IMR-90 (cell line): Measurements from ENCODE around the gene ADGRF5.

ENCODE experiments used
- BHLHE40 ChIP-seq: fragments of 150-350 bp; IDR thresholded peaks from 2 replicates; pipeline ENCODE4 v1.6.1; 2016; ENCODE audit warnings: mild to moderate bottlenecking, low read depth, low read length
- CEBPB ChIP-seq: IDR thresholded peaks from 2 replicates; pipeline ENCODE4 v1.6.1; 2012; ENCODE audit warnings: low read depth, low read length, improper control_type of control experiment
- FOS ChIP-seq: fragments of 150-350 bp; IDR thresholded peaks from 2 replicates; pipeline ENCODE4 v1.6.1; 2016; ENCODE audit warnings: low read depth, low read length
- MAFK ChIP-seq: IDR thresholded peaks from 2 replicates; pipeline ENCODE4 v1.6.1; 2012; ENCODE audit warnings: low read depth, low read length, improper control_type of control experiment
- MAZ ChIP-seq: IDR thresholded peaks from 2 replicates; pipeline ENCODE4 v1.6.1; 2012; ENCODE audit warnings: low read depth, mild to moderate bottlenecking, low read length, improper control_type of control experiment, moderate library complexity, borderline replicate concordance
- MXI1 ChIP-seq: IDR thresholded peaks from 2 replicates; pipeline ENCODE4 v1.6.1; 2012; ENCODE audit warnings: low read depth, mild to moderate bottlenecking, low read length, moderate library complexity, borderline replicate concordance
- POLR2A ChIP-seq: IDR thresholded peaks from 2 replicates; pipeline ENCODE4 v1.6.1; 2012; ENCODE audit warnings: mild to moderate bottlenecking, low read depth, low read length
- RAD21 ChIP-seq: IDR thresholded peaks from 2 replicates; pipeline ENCODE4 v1.6.1; 2012; ENCODE audit warnings: low read length, improper control_type of control experiment
- RCOR1 ChIP-seq: IDR thresholded peaks from 2 replicates; pipeline ENCODE4 v1.6.1; 2012; ENCODE audit warnings: mild to moderate bottlenecking, low read length, improper control_type of control experiment; ENCODE audit not compliant: insufficient replicate concordance
- RFX5 ChIP-seq: IDR thresholded peaks from 2 replicates; pipeline ENCODE4 v1.8.0; 2012; ENCODE audit warnings: low read depth, mild to moderate bottlenecking, low read length, moderate library complexity
- SMC3 ChIP-seq: fragments of 150-350 bp; IDR thresholded peaks from 2 replicates; pipeline ENCODE4 v1.6.1; 2016; ENCODE audit warnings: low read depth, mild to moderate bottlenecking, antibody characterized with exemption, low read length, moderate library complexity
- TF ChIP-seq, protein P1 (sequence below): conservative IDR thresholded peaks from 2 replicates; pipeline ENCODE4 v1.5.1; 2012; ENCODE audit warnings: mild to moderate bottlenecking, low read depth, low read length, improper control_type of control experiment
- TF ChIP-seq, protein P2 (sequence below): fragments of 150-350 bp; IDR thresholded peaks from 2 replicates; pipeline ENCODE4 v1.6.1; 2017; ENCODE audit warnings: mild to moderate bottlenecking, antibody characterized with exemption, low read length, low read depth

GRCh38 chr6:46893648-46894047 lies 28.1 kb downstream of the ADGRF5 start:
- TF ChIP-seq, protein P1, sequence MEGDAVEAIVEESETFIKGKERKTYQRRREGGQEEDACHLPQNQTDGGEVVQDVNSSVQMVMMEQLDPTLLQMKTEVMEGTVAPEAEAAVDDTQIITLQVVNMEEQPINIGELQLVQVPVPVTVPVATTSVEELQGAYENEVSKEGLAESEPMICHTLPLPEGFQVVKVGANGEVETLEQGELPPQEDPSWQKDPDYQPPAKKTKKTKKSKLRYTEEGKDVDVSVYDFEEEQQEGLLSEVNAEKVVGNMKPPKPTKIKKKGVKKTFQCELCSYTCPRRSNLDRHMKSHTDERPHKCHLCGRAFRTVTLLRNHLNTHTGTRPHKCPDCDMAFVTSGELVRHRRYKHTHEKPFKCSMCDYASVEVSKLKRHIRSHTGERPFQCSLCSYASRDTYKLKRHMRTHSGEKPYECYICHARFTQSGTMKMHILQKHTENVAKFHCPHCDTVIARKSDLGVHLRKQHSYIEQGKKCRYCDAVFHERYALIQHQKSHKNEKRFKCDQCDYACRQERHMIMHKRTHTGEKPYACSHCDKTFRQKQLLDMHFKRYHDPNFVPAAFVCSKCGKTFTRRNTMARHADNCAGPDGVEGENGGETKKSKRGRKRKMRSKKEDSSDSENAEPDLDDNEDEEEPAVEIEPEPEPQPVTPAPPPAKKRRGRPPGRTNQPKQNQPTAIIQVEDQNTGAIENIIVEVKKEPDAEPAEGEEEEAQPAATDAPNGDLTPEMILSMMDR, result no peak
- TF ChIP-seq MXI1 (no peak), RFX5 (no peak), MAFK (no peak), POLR2A (no peak), BHLHE40 (no peak), RAD21 (no peak), RCOR1 (no peak), CEBPB (no peak), FOS (no peak), SMC3 (no peak), MAZ (no peak)
- TF ChIP-seq, protein P2, sequence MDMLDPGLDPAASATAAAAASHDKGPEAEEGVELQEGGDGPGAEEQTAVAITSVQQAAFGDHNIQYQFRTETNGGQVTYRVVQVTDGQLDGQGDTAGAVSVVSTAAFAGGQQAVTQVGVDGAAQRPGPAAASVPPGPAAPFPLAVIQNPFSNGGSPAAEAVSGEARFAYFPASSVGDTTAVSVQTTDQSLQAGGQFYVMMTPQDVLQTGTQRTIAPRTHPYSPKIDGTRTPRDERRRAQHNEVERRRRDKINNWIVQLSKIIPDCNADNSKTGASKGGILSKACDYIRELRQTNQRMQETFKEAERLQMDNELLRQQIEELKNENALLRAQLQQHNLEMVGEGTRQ, result no peak
